NCI-H2081 treated with DMSO at 0.1 percent for 48 hours (cell line): ENCODE results near the gene RALGDS.
"Not testable (repeated sequence)": the region's sequence is repeated elsewhere in the genome, so short reads cannot be mapped to it uniquely, and the experiment has no call there.

Experiments used
- DNase-seq: peaks from one replicate; lab custom pipeline; 2025; lab: John Stamatoyannopoulos, UW

The RALGDS gene

DNA sequence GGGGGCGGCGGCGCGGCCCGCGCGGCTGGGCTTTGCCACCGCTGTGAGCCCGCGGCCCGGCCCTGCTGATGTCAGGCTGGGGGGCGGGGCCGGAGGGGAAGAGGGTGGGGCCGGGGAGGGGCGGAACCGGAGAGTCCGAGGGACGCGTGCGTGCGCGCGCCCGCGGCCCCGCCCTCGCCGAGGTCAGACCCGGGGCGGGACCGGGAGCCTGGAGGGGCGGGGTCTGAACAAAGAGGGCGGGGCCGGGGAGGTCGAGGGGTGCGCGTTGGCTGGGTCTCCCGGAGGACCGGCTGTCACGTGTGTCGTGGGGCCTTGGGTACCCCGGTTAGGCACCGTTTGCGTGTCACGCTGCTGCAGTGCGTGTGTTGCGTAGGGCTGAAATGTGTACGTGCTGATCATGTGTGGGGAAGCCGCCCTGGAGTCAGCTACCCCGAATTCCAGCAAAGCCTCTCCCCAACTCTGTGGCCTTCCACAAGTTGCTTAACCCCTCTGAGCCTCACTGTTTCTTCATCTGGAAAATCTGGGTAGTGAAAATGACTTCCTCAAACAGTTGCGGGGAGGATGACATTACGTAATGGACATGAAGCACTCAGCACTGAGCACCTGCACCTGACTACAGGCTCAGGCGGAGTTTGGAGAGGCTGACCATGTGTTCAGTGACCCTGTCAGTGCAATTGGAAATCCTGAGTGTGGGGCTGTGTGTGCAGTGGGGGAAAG lies at the start of gene RALGDS:
Gene RALGDS, minus strand, starts transcription at position 43 of the 717 bp plus-strand sequence. CDS start 86 bp downstream, outside the sequence.
- DNase-seq: no peak

- no peak for DNase-seq
Observed at GRCh38 chr9:133170716-133171115, 49.7 kb upstream of the RALGDS start.

DNA sequence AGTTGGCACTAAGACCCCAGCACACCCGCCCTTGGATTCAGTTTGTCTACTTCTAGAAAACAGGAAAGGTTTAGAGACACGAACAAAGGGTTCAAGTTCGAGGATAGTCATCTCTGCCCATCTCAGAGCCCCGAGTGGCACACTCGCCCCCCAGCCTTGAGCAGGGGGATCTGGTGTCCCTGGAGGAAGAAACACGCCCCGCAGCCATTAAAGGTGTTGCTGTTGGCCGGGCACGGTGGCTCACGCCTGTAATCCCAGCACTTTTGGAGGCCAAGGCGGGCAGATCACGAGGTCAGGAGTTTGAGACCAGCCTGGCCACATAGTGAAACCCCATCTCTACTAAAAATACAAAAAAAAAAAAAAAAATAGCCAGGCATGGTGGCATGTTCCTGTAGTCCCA lies 48.6 kb upstream of the RALGDS start:
- DNase-seq: not testable (repeated sequence)

GRCh38 chr9:133169102-133169501 lies 48.1 kb upstream of the RALGDS start:
- no peak for DNase-seq

DNA sequence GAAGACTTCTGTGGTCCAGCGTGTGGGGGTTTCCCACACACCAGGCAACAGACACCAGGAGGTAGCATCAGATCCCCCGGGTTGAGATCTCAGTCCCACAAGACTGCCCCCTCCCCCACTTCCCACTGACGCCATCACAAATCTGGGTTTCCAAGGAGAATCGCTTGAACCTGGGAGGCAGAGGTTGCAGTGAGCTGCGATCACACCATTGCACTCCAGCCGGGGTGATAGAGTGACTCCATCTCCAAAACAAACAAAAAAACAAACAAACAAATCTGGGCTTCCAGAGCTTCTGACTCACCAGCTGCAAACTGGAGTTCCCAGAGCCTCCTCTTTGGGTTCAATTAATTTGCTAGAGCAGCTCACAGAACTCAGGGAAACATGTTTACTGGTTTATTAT lies 47.4 kb upstream of the RALGDS start:
- DNase-seq: no peak

DNA sequence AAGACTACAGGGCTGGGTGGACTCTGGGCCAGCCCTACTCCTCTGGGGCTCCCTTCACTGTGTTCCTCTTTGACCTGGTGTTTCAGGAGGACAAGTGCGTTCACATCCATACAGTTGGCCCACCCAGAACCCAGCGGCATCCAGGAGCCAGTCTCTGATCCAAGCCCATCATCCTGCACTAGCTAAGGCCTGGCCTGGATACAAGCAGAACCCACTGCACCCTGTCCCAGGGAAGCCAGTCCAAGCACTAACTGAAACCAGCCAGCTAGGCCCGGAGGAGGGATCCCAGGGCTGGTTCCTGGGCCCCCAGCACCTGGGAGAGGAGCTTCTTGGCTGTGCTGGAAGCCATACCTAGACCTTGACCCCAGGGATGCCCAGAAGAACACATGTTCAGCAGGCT lies 46.7 kb upstream of the RALGDS start:
- DNase-seq: no peak

GRCh38 chr9:133167096-133167730 lies 46.2 kb upstream of the RALGDS start:
- DNase-seq: no peak

GRCh38 chr9:133166392-133166791 lies 45.4 kb upstream of the RALGDS start:
- DNase-seq: no peak

DNA sequence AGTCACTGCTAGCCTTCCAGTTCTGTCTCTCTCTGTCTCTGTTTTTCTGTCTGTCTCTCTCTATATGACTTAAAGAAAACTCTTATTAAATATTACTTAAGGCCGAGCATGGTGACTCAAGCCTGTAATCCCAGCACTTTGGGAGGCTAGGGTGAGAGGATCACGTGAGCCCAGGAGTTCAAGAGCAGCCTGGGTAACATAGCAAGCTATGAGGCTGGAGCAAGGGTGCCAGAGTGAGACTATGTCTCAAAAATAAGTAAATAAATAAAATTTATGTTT lies 44.4 kb upstream of the RALGDS start:
- no peak for DNase-seq

DNA sequence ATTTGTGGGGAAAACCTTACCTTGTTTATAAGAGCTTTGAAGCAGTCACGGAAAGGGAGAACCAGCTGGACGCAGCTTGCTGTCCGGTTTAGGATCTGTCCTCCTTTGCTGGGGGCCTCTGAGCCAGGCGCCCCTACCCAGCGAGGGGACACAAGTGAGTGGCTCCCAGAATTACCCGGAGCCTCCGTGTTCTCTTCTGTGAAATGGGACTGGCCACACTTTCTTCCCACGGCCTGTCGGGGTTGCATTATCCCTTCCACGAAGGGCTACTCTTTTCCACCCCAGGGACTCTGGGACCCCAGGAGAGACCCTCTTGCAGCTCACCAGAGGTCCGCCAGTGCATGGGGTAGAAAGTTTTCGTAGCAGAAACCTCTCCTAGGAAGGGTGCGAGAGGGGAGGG lies 43.2 kb upstream of the RALGDS start:
- DNase-seq: no peak

DNA sequence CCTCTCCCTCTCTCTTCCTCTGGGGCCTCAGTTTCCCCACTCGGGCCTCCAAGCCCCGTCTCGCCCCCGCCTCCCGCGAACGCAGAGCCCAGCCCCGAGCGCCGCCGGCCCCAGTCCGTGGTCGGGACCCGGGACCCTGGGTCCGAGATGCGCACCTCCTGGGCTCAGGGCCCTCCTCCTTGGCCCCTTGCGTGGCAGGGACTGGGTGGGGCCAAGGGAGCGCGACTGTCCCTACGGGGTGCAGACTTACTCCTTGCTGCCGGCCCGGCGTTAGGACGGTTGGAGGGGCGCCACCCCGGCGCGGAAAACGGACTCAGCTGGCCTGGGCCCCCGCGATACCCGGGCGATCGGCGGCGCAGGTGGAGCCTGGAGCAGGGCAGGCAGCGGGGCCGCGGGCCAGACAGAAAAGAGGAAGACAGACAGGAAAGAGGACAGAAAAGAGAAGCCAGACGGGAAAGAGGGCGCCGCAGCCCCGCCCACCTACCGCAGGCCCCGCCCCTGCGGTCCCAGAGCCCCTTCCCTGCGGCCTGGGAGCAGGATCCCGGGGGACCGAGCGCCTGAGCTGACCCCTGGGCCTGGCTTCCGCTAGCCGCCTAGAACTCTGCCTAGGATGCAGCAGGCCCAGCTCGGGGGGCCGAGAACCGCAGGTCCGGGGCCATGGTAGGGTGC lies 42.6 kb upstream of the RALGDS start, which contains the start of gene GBGT1:
Gene GBGT1, minus strand, starts transcription at position 411 of the 669 bp plus-strand sequence. CDS start 1,502 bp downstream, outside the sequence.
- DNase-seq: no peak

GRCh38 chr9:133162861-133163503 lies 41.9 kb upstream of the RALGDS start:
- no peak for DNase-seq

- no peak for DNase-seq
Observed at GRCh38 chr9:133161547-133161950, 40.5 kb upstream of the RALGDS start.

GRCh38 chr9:133160742-133161546 lies 39.9 kb upstream of the RALGDS start:
- DNase-seq: no peak

DNA sequence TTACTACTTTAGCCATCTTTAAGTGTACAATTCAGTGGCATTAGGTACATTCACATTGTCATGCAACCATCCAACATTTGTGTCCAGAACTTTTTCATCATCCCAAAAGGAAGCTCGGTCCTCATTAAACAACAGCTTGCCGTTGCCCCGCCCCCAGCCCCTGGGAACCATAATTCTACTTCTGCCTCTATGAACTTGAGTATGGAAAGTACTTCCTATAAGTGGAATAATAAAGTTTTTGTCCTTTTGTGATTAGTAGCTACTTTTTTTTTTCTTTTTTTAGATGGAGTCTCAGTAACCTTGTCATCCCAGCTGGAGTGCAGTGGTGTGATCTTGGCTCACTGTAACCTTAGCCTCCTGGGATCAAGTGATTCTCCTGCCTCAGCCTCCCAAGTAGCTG lies 37.7 kb upstream of the RALGDS start:
- DNase-seq: no peak

GRCh38 chr9:133155156-133155555 lies 34.1 kb upstream of the RALGDS start:
- DNase-seq: no peak

GRCh38 chr9:133154097-133154989 lies 33.3 kb upstream of the RALGDS start:
- no peak for DNase-seq

GRCh38 chr9:133153227-133154096 lies 32.4 kb upstream of the RALGDS start:
- no peak for DNase-seq

- DNase-seq: no peak
Observed at GRCh38 chr9:133151601-133152525, 30.8 kb upstream of the RALGDS start.
